GM12873 (cell line): ENCODE results near the gene POLR2F.
A peak's percentile ranks its signal among the peaks of the same experiment; 100 is the strongest.

ENCODE experiments used
- CTCF ChIP-seq: IDR thresholded peaks from 2 replicates; pipeline ENCODE4 v1.5.1; 2012; ENCODE audit warnings: low read depth, mild to moderate bottlenecking, moderate library complexity, low read length, control low read depth; ENCODE audit not compliant: insufficient read depth; ENCODE audit errors: missing control alignments

POLR2F gene

GRCh38 chr22:37953437-37954179, at the start of gene POLR2F, which contains the start of gene C22orf23:
TSS of gene POLR2F (plus strand) at chr22:37953699. CDS start at chr22:37953788, 89 bp downstream.
TSS of gene C22orf23 (minus strand) at chr22:37953601. CDS start at chr22:37953149, 452 bp downstream.
- TF ChIP-seq CTCF: peak; percentile 17

- no peak for TF ChIP-seq CTCF
Observed at GRCh38 chr22:37904572-37905533, 48.6 kb upstream of the POLR2F start.

- TF ChIP-seq CTCF: peak; percentile 27
Observed at GRCh38 chr22:37905534-37906363, 47.8 kb upstream of the POLR2F start, which contains the start of gene MICALL1. TSS of gene MICALL1 (plus strand) at chr22:37906297. CDS start at chr22:37906423, 126 bp downstream.

GRCh38 chr22:37906364-37907008, 47.0 kb upstream of the POLR2F start:
- no peak for TF ChIP-seq CTCF

- TF ChIP-seq CTCF: no peak
Observed at GRCh38 chr22:37907036-37907954, 46.2 kb upstream of the POLR2F start.

- TF ChIP-seq CTCF: no peak
Observed at GRCh38 chr22:37909766-37910165, 43.7 kb upstream of the POLR2F start.
